ENCODE measurements around the gene TRIM63.

The TRIM63 gene

DNA sequence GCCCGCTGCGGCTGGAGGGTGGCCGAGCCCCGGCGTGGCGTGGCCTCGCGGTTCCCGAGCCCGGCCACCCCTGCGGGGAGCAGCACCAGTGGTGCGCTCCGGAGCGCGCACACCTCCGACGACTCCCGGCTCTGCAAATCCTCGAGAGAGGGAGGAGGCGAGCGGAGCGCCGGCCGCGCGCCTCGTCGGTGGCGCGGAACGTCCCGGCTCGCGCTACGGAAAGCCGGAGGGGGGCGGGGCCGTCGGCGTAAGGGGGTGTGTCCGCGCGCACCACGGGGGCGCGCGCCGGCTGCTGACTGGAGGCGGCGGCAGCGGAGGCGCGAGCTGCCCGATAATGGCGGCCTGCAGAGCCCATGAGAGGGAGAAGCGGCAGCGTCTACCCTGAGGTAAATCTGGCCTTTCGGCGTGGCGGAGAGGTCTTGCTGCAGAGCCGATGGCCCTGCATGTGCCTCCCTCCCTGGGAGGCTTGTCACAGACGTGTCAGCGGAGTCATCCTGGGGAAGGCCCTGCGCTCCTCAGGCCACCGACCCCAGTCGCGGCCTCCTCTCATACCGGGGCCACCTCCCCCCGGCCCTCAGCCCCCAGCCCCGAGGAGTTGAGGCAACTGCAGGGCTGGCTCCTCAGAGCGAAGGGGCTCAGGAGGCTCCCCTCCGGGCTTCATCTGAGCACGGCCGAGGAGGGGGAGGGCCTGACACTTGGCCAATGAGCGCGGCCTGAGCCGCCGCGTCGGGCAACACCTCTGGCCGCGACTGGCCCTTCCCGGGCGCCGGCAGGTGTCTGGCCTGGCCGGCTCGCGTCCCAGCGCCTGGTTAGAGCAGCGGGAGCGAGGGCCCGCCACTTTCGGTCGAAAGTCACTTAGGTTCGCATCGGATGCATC, 44.3 kb upstream of the TRIM63 start, which contains the start of gene PDIK1L (continued):
- TF ChIP-seq, protein P1, sequence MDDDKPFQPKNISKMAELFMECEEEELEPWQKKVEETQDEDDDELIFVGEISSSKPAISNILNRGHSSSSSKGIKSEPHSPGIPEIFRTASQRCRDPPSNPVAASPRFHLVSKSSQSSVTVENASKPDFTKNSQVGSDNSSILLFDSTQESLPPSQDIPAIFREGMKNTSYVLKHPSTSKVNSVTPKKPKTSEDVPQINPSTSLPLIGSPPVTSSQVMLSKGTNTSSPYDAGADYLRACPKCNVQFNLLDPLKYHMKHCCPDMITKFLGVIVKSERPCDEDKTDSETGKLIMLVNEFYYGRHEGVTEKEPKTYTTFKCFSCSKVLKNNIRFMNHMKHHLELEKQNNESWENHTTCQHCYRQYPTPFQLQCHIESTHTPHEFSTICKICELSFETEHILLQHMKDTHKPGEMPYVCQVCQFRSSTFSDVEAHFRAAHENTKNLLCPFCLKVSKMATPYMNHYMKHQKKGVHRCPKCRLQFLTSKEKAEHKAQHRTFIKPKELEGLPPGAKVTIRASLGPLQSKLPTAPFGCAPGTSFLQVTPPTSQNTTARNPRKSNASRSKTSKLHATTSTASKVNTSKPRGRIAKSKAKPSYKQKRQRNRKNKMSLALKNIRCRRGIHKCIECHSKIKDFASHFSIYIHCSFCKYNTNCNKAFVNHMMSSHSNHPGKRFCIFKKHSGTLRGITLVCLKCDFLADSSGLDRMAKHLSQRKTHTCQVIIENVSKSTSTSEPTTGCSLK (tag by site-specific recombination; IDR thresholded peaks at IDR 0.05) = no peak
- TF ChIP-seq ZNF23 (tag by site-specific recombination; IDR thresholded peaks at IDR 0.05; ENCODE audit: borderline replicate concordance) (no peak), EGR2 (tag by site-specific recombination; IDR thresholded peaks at IDR 0.05; ENCODE audit: low read depth) (peak; percentile 64), ZNF302 (tag by site-specific recombination; IDR thresholded peaks at IDR 0.05; ENCODE audit: low read depth) (no peak)

- Histone ChIP-seq H3K9me3 (ENCODE audit: control insufficient read depth, insufficient read depth, low read depth, low read length) (no peaks in the 10 kb centered on the region), H3K36me3 (ENCODE audit: control insufficient read depth in 2 of 2, insufficient read depth in 1 of 2, low read length in 2 of 2) (peaks cover under 1 to 23% of the 10 kb centered on the region in 2 experiments; a peak in 2 of 3 replicates), H3K4me1 (ENCODE audit: control insufficient read depth, insufficient read depth, low read length) (no peaks in the 10 kb centered on the region), H3K27ac (ENCODE audit: extremely low read depth, low read depth, low read length) (peak overlapping the region; percentile 87), H3K4me3 (ENCODE audit: low read depth, low read length) (peak overlapping the region; percentile 92)
- CTCF ChIA-PET = interaction anchor here (1.0 kb wide), 1 partner anchor 31 kb away, joined by 3 read pairs; no protein-coding TSS in a partner anchor
- POLR2A ChIA-PET = interaction anchor here (0.9 to 1.8 kb wide), 8 partner anchors 12 to 169 kb away, joined by 3 to 7 read pairs (median 4); partner anchors contain the start of genes CEP85 and SH3BGRL3
- no peak for TF ChIP-seq ZNF792 (tag by site-specific recombination; IDR thresholded peaks at IDR 0.05)
- TF ChIP-seq, protein P2, sequence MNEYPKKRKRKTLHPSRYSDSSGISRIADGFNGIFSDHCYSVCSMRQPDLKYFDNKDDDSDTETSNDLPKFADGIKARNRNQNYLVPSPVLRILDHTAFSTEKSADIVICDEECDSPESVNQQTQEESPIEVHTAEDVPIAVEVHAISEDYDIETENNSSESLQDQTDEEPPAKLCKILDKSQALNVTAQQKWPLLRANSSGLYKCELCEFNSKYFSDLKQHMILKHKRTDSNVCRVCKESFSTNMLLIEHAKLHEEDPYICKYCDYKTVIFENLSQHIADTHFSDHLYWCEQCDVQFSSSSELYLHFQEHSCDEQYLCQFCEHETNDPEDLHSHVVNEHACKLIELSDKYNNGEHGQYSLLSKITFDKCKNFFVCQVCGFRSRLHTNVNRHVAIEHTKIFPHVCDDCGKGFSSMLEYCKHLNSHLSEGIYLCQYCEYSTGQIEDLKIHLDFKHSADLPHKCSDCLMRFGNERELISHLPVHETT (tag by site-specific recombination; IDR thresholded peaks at IDR 0.05) = no peak
- no peak for TF ChIP-seq ZSCAN16 (tag by site-specific recombination; IDR thresholded peaks at IDR 0.05)
- no peak for TF ChIP-seq PRDM4 (tag by site-specific recombination; IDR thresholded peaks at IDR 0.05)
- no peak for TF ChIP-seq ZNF529 (tag by site-specific recombination; IDR thresholded peaks at IDR 0.05; ENCODE audit: insufficient replicate concordance)
- TF ChIP-seq, protein P3, sequence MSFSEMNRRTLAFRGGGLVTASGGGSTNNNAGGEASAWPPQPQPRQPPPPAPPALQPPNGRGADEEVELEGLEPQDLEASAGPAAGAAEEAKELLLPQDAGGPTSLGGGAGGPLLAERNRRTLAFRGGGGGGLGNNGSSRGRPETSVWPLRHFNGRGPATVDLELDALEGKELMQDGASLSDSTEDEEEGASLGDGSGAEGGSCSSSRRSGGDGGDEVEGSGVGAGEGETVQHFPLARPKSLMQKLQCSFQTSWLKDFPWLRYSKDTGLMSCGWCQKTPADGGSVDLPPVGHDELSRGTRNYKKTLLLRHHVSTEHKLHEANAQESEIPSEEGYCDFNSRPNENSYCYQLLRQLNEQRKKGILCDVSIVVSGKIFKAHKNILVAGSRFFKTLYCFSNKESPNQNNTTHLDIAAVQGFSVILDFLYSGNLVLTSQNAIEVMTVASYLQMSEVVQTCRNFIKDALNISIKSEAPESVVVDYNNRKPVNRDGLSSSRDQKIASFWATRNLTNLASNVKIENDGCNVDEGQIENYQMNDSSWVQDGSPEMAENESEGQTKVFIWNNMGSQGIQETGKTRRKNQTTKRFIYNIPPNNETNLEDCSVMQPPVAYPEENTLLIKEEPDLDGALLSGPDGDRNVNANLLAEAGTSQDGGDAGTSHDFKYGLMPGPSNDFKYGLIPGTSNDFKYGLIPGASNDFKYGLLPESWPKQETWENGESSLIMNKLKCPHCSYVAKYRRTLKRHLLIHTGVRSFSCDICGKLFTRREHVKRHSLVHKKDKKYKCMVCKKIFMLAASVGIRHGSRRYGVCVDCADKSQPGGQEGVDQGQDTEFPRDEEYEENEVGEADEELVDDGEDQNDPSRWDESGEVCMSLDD (tag by site-specific recombination; IDR thresholded peaks at IDR 0.05) = peak; percentile 83
- no peak for TF ChIP-seq REPIN1 (tag by site-specific recombination; IDR thresholded peaks at IDR 0.05; ENCODE audit: low read depth)
- no peak for TF ChIP-seq ZNF621 (tag by site-specific recombination; IDR thresholded peaks at IDR 0.05)
- no peak for TF ChIP-seq ZNF777 (tag by site-specific recombination; IDR thresholded peaks at IDR 0.05; ENCODE audit: borderline replicate concordance)
- no peak for TF ChIP-seq ZNF202 (tag by site-specific recombination; IDR thresholded peaks at IDR 0.05; ENCODE audit: borderline replicate concordance)
- TF ChIP-seq ZNF114 (tag by site-specific recombination; IDR thresholded peaks at IDR 0.05) = no peak
- TF ChIP-seq ZNF239 (tag by site-specific recombination; IDR thresholded peaks at IDR 0.05) = no peak
- TF ChIP-seq TRIM28 (IDR thresholded peaks at IDR 0.05; ENCODE audit: borderline replicate concordance, low read length) = no peak
- TF ChIP-seq ZNF514 (tag by site-specific recombination; IDR thresholded peaks at IDR 0.05) = no peak
- TF ChIP-seq OSR2 (tag by site-specific recombination; IDR thresholded peaks at IDR 0.05) = no peak
- TF ChIP-seq ZBTB48 (tag by site-specific recombination; IDR thresholded peaks at IDR 0.05) = peak; percentile 71
- TF ChIP-seq ZNF521 (tag by site-specific recombination; IDR thresholded peaks at IDR 0.05) = no peak
- TF ChIP-seq ZFHX2 (tag by site-specific recombination; conservative IDR thresholded peaks at IDR 0.05) = peak; percentile 81
- no peak for TF ChIP-seq ZNF132 (tag by site-specific recombination; IDR thresholded peaks at IDR 0.05; ENCODE audit: borderline replicate concordance)
- no peak for TF ChIP-seq ZNF544 (tag by site-specific recombination; IDR thresholded peaks at IDR 0.05)
- no peak for TF ChIP-seq ZBTB7A (tag by site-specific recombination; IDR thresholded peaks at IDR 0.05; ENCODE audit: low read depth)
Observed at GRCh38 chr1:26110731-26111529, 43.5 kb upstream of the TRIM63 start.
